Measurements from ENCODE around the gene SLCO3A1. TPM values are rescaled to one million over a fixed set of nuclear protein-coding genes. Genes with fewer than 3 reads are reported as not detected.

SLCO3A1 gene
- total RNA-seq, 1 donor from 2014 or later, result 2.7 TPM

GRCh38 chr15:92111291-92111690, 257.8 kb downstream of the SLCO3A1 start:
- no peak overlapping the region for H3K4me3 ChIP-seq (ENCODE audit: low read depth, low read length)
- DNase-seq (ENCODE audit: low read depth), result no peak
- TF ChIP-seq CTCF (conservative IDR thresholded peaks at IDR 0.05; ENCODE audit: low read depth, low read length), result no peak

GRCh38 chr15:92111751-92112150, 258.2 kb downstream of the SLCO3A1 start:
- DNase-seq (ENCODE audit: low read depth), result no peak
- TF ChIP-seq CTCF (conservative IDR thresholded peaks at IDR 0.05; ENCODE audit: low read depth, low read length), result no peak
- H3K4me3 ChIP-seq (ENCODE audit: low read depth, low read length), result no peak overlapping the region

DNA sequence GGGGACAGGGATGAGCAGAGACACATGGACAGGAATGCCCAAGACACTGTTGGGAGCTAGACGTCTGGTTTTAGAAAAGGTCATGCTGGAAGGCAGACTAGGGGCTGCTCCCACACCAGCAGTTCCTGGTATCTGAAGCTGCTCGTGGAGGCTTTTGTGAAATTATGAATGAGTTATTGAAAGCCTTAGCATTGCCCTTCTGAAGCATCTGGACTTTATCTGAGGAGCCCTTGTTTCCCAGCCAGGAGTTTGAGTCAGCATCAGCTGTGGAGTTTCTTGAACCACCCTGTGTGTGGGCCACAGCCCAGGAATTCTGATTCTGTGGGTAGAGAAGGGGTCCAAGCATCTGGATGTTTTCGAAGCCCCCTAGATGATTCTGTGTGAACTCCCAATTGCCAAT, 258.7 kb downstream of the SLCO3A1 start:
- DNase-seq (ENCODE audit: low read depth), result no peak
- no peak overlapping the region for H3K4me3 ChIP-seq (ENCODE audit: low read depth, low read length)
- no peak for TF ChIP-seq CTCF (conservative IDR thresholded peaks at IDR 0.05; ENCODE audit: low read depth, low read length)

- no peak for TF ChIP-seq CTCF (conservative IDR thresholded peaks at IDR 0.05; ENCODE audit: low read depth, low read length)
- DNase-seq (ENCODE audit: low read depth), result no peak
Measured at GRCh38 chr15:92112711-92113110, 259.2 kb downstream of the SLCO3A1 start.

DNA sequence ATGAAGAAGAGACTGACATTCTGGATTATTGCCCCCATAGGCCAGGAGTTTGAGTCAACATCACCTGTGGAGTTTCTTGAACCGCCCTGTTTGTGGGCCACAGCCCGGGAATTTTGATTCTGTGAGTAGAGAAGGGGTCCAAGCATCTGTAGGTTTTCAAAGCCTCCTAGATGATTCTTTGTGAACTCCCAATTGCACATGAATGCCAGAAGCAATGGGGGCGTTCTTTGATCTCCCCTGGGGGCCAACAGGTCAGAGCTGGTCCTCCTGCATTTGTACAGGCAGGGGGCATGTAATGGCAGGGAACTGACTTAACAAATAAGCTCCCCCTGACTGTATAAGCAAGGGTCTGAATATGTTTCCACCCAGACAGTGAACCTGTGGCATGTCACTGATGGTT, 260.3 kb downstream of the SLCO3A1 start:
- TF ChIP-seq CTCF (conservative IDR thresholded peaks at IDR 0.05; ENCODE audit: low read depth, low read length), result no peak
- no peak overlapping the region for H3K4me3 ChIP-seq (ENCODE audit: low read depth, low read length)
- no peak for DNase-seq (ENCODE audit: low read depth)

More at GRCh38 chr15:92112711-92113110, 259.2 kb downstream of the SLCO3A1 start:
- H3K4me3 ChIP-seq (ENCODE audit: low read depth, low read length), result no peak overlapping the region

DNA sequence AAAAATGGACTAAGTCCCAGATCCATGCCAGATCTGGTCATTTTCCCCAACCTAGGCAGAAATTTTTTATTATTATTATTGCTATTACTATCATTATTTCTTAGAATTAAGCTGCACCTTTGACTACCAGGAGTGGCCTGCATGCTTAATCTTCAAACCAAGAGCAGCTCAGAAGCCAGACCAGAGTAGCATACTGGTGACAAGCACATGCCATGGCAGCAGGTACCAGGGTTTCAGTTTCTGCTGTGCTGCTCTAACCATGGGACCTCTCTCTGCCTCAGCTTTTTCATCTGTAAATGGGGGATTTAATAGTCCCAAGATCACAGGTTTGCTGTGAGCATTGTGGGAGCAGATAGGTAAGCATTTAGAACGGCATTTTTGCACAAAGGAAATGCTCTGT, 262.3 kb downstream of the SLCO3A1 start:
- no peak for TF ChIP-seq CTCF (conservative IDR thresholded peaks at IDR 0.05; ENCODE audit: low read depth, low read length)
- DNase-seq (ENCODE audit: low read depth), result no peak
- no peak overlapping the region for H3K4me3 ChIP-seq (ENCODE audit: low read depth, low read length)

DNA sequence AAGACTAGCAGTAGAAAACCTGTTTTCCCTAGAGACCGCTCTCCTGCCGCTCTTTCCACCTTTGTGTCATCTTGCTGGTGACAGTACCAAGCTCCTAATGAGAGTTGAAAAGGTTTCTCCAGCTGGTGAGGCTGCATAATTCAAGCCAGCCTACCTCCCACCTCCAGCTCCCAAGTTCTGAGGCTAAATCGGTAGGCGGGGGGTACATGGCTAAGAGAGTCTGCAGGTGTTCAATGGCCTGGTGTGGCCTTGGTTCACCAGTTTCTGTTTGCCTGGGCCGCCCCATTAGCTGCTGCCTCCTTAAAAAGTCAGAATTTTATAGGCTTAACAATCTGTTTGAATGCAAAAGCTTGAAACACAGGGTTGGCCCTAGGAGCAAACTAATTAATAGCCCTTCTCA, 262.8 kb downstream of the SLCO3A1 start:
- no peak overlapping the region for H3K4me3 ChIP-seq (ENCODE audit: low read depth, low read length)
- TF ChIP-seq CTCF (conservative IDR thresholded peaks at IDR 0.05; ENCODE audit: low read depth, low read length), result no peak
- DNase-seq (ENCODE audit: low read depth), result no peak
